Right atrium auricular region (tissue), 2 donors: Measurements from ENCODE around the gene PHF24. TPM values are rescaled to one million over a fixed set of nuclear protein-coding genes. Genes with fewer than 3 reads are reported as not detected.
A peak's percentile ranks its signal among the peaks of the same experiment; 100 is the strongest.

Source experiments
- DNase-seq: peaks from one replicate; pipeline ENCODE4 v3.0.0-alpha.2; 2019; ENCODE audit warnings: low spot score
- H3K27ac ChIP-seq, 2 donors: fragments of 200-600 bp; sonication (generic); 1 replicate in 1 of 2; 2 replicates in 1 of 2; pipeline ENCODE4 v1.5.1; 2016 to 2019
- H3K27me3 ChIP-seq, 2 donors: fragments of 200-600 bp; sonication (generic); one replicate each; pipeline versions ENCODE4 v1.5.1 to v1.6.0; 2017 to 2019
- H3K36me3 ChIP-seq: fragments of 200-600 bp; sonication (generic); one replicate; pipeline ENCODE4 v1.5.1; 2016
- H3K4me1 ChIP-seq, 2 donors: fragments of 200-600 bp; sonication (generic); one replicate each; pipeline versions ENCODE4 v1.5.1 to v1.6.0; 2017 to 2019
- H3K4me3 ChIP-seq, 2 donors: fragments of 200-600 bp; sonication (generic); 1 replicate in 1 of 2; 2 replicates in 1 of 2; pipeline ENCODE4 v1.5.1; 2017 to 2019; ENCODE audit warnings: mild to moderate bottlenecking in 1 of 2, moderate library complexity in 1 of 2
- H3K9me3 ChIP-seq, 2 donors: fragments of 200-600 bp; sonication (generic); one replicate each; pipeline ENCODE4 v1.5.1; 2019
- total RNA-seq, 2 donors: library from RNA; depleted of rRNA; stranded (reverse); fragments of >200 nt; gene quantifications; one replicate each; pipeline ENCODE4 v1.1.0, GENCODE V29; 2016
- TF ChIP-seq, protein P1 (sequence below), 2 donors: fragments of 200-600 bp; sonication (generic); IDR thresholded peaks; one replicate each; pipeline ENCODE4 v1.5.1; 2019; ENCODE audit warnings: antibody characterized with exemption in 2 of 2

Gene PHF24
- total RNA-seq, 2 donors from 2014 or later: 0.67 TPM; not detected in 1

DNA sequence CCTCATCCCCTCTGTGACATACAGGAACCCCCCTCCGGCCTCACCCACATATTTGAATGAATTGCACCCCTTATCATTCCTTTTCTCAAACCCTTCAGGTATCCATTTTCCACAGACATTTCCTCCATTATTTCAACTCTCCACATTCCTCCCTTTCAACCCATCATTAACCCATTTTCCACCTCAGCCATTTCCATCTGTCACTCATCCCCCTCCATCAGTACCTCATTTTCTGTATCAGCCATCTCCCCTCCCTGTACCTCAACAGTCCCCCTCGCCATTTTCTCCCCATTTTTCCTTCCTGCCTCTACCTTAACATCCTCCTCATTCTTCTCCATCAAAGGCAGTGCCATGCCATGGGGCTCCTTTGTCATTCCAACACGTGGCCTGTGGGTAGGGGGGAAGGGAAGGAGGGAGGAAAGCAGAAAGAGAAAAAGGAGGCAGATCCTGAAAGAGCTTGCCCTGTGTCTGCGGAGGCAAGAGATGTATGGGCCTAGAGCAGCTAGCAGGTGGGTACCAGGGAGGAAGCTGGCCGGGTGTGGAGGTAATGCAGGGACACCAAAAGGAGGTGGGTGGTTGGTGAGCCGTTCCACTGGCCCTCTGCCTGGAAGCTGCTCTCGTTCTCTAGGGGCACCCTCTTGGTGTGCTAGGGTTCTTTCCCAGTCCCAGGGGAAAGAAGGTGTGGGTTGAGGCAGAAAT lies 33.0 kb downstream of the PHF24 start:
- no peaks in the 10 kb centered on the region for H3K36me3 ChIP-seq
- DNase-seq: no peak
- no peaks in the 10 kb centered on the region for H3K27me3 ChIP-seq
- H3K4me3 ChIP-seq: peak overlapping the region; percentile 93 to 98
- TF ChIP-seq, protein P1, sequence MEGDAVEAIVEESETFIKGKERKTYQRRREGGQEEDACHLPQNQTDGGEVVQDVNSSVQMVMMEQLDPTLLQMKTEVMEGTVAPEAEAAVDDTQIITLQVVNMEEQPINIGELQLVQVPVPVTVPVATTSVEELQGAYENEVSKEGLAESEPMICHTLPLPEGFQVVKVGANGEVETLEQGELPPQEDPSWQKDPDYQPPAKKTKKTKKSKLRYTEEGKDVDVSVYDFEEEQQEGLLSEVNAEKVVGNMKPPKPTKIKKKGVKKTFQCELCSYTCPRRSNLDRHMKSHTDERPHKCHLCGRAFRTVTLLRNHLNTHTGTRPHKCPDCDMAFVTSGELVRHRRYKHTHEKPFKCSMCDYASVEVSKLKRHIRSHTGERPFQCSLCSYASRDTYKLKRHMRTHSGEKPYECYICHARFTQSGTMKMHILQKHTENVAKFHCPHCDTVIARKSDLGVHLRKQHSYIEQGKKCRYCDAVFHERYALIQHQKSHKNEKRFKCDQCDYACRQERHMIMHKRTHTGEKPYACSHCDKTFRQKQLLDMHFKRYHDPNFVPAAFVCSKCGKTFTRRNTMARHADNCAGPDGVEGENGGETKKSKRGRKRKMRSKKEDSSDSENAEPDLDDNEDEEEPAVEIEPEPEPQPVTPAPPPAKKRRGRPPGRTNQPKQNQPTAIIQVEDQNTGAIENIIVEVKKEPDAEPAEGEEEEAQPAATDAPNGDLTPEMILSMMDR (IDR thresholded peaks at IDR 0.05): no peak
- no peaks in the 10 kb centered on the region for H3K9me3 ChIP-seq
- H3K4me1 ChIP-seq: peaks cover 3 to 69% of the 10 kb centered on the region in 2 donors
- H3K27ac ChIP-seq: peak overlapping the region; percentile 99 to 100

DNA sequence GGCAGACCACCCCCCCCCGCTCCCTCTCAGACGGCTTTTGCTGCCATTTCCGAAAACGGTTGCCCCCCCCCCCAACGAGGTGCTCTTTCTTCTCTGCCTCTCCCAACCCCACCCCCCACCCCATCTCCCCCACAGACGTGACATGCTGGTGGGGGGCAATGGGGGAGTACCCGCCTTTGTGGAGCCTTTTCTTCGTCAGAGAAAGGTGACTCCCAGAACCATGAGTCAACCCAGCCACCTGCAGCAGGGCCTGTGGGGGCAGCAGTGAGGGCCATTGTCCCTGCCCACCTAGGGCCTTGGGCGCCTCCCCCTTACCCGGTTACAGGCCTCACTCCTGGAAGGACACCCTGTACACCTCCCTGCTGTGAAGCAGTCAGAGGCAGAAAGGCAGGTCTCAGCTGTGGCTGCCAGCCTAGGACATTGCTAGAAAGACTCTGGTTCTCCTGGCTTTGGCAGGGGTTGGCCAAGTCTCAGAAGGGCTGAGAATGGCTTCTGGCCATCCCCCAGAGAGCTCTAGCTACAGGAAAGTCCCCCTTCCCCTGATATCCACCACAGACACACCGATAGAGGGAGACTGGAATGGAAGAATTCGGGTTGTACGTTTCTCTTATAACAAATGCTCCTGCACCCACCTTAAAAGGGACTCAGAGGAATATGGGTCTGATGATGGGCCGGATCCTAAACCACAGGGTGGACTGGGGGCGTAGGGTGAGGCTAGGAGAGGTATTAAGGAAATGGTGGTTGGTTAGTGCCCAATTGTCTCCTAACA lies 33.7 kb downstream of the PHF24 start:
- TF ChIP-seq, protein P1 (IDR thresholded peaks at IDR 0.05): no peak
- H3K36me3 ChIP-seq: peaks cover 7% of the 10 kb centered on the region
- peaks cover 3 to 69% of the 10 kb centered on the region in 2 donors for H3K4me1 ChIP-seq
- no peak for DNase-seq
- H3K27me3 ChIP-seq: no peaks in the 10 kb centered on the region
- peak overlapping the region in 1 of 2 donors; percentile 3 for H3K4me3 ChIP-seq
- no peaks in the 10 kb centered on the region for H3K9me3 ChIP-seq
- peak overlapping the region; percentile 99 to 100 for H3K27ac ChIP-seq

DNA sequence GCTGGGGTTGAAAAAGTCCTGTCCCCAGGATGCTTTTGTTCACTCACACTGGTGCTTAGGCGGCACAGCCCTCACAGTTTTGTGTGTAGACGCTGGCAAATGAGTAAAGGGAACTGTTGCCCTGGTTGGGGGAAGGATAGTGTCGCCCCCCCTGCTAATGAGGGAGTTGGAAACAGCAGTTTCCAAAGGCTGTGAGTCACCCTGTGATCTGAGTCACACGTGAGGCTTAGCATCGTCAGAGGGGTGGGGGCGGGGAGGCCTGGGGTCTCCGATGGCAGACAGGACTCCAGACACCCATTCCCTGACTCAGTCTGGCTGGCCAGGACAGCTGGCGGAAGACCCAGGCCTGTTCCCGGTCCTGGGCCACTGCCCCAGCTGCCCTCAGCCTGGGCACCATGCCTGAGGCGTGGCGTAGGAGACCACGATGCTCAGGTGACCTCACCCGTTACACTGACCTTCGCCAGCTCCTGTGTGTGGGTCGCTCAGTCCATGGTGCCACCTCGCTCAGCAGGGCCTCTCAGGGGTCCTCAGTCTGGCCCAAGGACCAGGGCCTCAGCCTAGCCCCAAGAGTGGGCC lies 34.4 kb downstream of the PHF24 start:
- H3K36me3 ChIP-seq: peaks cover 13% of the 10 kb centered on the region
- no peaks in the 10 kb centered on the region for H3K9me3 ChIP-seq
- H3K4me3 ChIP-seq: peak overlapping the region in 1 of 2 donors; percentile 21
- peak overlapping the region; percentile 99 to 100 for H3K27ac ChIP-seq
- TF ChIP-seq, protein P1 (IDR thresholded peaks at IDR 0.05): no peak
- peaks cover 3 to 74% of the 10 kb centered on the region in 2 donors for H3K4me1 ChIP-seq
- DNase-seq: peak; percentile 84
- no peaks in the 10 kb centered on the region for H3K27me3 ChIP-seq

DNA sequence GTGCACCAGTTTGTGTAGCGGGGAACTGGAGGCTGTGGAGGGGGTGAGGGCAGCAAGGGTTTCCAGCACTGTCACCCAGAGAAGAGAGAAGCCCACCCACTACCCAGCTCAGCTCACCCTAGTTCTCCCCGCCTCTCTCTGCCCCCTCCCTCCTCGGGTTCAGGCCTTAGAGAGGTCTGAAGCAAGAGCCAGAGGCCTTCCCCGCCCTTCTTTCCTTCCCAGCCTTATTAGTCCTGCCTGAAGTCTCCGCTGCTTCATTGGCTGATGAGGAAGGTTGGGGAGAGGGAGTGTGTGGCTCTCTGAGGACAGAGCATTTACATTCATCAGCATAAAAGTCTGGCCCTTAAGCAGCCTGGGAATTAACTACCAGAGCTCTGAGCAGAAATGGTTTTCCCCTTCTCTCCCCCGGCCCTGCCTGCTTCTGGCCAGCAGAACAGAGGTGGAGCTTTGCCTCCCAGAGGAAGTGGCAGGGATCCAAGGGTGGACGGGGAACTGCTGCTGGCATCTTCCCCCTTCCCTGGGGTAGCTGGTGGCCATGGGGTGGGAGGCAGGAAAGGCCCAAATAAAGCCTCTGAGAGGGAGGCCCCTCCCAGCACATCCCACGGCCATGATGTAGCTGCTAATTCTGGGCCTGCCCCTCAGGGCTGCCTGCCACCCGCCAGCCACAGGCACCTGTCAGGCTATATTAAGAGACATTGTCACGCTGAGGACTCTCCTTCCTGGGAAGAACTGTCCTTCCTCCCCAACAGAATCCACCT lies 35.6 kb downstream of the PHF24 start:
- Histone ChIP-seq H3K4me3 (peak overlapping the region; percentile 5 to 27), H3K36me3 (peaks cover 20% of the 10 kb centered on the region), H3K27ac (peak overlapping the region; percentile 99 to 100), H3K9me3 (no peaks in the 10 kb centered on the region), H3K4me1 (peaks cover 3 to 78% of the 10 kb centered on the region in 2 donors), H3K27me3 (no peaks in the 10 kb centered on the region)
- DNase-seq: peak; percentile 88
- TF ChIP-seq, protein P1 (IDR thresholded peaks at IDR 0.05): no peak

DNA sequence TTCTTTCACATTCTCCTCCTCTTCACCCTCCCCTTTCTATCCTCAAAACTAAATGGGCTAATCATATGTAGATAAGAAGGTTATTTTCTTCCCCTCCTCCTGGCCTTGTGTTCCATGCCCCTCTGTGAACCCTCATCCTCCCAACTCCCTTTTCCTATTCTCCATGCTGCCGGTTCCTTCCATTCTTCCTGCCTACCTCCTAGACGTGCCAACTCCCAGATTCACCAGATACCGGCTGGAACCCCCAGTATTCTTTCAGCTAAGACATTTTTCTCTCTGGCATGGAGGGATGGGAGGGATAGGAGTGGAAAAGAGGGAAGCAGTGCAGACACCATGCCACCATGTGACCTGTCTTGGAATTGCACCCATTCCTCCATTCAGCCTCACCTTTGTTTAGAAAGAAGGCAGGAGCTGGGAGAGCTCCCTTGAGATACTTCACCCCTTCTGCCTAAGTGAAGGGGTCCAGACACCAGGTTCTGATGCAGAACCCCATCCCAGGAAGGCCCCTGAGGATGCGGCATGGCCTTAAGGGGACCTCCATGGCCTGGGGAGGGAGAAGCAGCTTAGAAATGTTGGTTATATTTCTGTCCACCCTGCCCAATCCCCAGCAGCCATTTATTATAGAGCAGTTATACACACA lies 36.3 kb downstream of the PHF24 start:
- DNase-seq: peak; percentile 59
- Histone ChIP-seq H3K4me3 (peak overlapping the region in 1 of 2 donors; percentile 27), H3K4me1 (peaks cover 3 to 75% of the 10 kb centered on the region in 2 donors), H3K36me3 (peaks cover 20% of the 10 kb centered on the region), H3K27me3 (no peaks in the 10 kb centered on the region), H3K9me3 (no peaks in the 10 kb centered on the region), H3K27ac (peak overlapping the region; percentile 99 to 100)
- TF ChIP-seq, protein P1 (IDR thresholded peaks at IDR 0.05): peak; percentile 36 to 61
